LHCN-M2 (cell line): ENCODE data around the gene RBM41. TPM values are rescaled to one million over a fixed set of nuclear protein-coding genes. Genes with fewer than 3 reads are reported as not detected.
"Not testable (repeated sequence)": the region's sequence is repeated elsewhere in the genome, so short reads cannot be mapped to it uniquely, and the experiment has no call there.

ENCODE experiments used
- DNase-seq: peaks from one replicate; pipeline ENCODE4 v3.0.0-alpha.2; 2012; ENCODE audit warnings: low read depth
- polyA plus RNA-seq: library from polyadenylated mRNA; unstranded; fragments of >200 nt; gene quantifications from one replicate; pipeline ENCODE4 v1.2.1, GENCODE V29; 2012; ENCODE audit warnings: missing spikeins
- total RNA-seq: library from RNA; depleted of rRNA; stranded (reverse); fragments of >200 nt; gene quantifications from 2 replicates; pipeline ENCODE4 v1.2.3, GENCODE V29; 2014; rRNA removed

RBM41 gene
- total RNA-seq: 9.4 and 9.9 TPM in 2 replicates
- polyA plus RNA-seq: 2.8 TPM

DNA sequence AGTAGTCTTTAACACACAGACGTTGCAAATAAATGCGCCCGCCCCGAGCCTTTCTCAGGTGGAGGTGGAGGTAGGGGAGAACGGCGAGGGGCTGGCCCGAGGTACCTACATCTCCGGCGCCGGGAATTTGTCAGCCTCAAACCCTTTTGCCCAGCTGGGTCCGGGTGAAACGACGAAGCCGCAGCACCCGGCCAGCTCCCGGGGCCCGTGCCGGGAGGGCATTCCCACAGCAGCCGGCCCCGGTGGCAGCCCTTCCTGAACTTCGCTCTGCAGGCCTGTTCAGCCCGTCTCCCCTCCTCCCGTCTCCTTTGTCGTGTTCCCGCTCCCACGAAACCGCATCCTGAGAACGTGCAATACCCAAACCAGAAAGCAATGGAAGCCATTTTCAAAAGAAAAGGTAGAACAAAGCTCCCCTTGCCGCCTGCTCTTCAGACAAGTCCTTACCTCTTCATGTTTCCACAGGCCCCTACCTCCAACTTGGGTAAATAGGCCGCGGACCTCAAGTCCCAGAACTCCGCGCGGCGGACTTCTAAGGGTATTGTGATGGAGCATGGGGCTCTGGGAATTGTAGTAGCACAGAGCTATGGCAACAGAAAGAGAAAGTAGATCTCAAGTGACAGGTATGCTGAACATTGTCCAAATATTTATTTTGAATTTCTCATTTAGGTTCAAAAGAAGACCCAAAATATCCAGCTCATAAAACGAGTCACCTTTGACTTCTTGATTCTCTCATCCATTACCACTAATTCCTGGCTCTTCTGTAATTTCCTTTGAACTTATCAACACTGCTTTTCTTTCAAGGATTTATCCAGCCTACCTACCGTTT lies at the start of gene RBM41:
TSS of gene RBM41 (minus strand) at position 501 of the 826 bp plus-strand sequence. CDS start at position 452, 49 bp downstream.
- peak; percentile 70 for DNase-seq

DNA sequence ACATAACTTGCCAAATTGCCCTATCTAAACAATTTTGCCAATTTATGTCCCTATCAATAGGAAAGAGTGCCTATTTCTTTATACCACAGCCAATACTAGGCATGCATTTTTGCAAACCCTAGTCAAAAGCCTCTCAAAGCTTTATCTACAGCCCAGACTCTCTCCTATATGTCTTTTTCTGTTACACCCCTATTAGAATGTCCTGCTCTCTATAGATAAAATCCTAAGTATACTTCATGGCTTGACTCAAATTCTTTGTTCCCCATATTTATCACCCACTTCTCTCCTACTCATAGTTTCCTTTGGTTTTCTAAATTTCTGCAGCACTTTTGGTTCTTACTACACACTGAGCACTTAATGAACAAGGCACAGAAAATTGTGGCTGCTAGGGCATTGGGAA lies 49.6 kb upstream of the RBM41 start:
- DNase-seq: no peak

DNA sequence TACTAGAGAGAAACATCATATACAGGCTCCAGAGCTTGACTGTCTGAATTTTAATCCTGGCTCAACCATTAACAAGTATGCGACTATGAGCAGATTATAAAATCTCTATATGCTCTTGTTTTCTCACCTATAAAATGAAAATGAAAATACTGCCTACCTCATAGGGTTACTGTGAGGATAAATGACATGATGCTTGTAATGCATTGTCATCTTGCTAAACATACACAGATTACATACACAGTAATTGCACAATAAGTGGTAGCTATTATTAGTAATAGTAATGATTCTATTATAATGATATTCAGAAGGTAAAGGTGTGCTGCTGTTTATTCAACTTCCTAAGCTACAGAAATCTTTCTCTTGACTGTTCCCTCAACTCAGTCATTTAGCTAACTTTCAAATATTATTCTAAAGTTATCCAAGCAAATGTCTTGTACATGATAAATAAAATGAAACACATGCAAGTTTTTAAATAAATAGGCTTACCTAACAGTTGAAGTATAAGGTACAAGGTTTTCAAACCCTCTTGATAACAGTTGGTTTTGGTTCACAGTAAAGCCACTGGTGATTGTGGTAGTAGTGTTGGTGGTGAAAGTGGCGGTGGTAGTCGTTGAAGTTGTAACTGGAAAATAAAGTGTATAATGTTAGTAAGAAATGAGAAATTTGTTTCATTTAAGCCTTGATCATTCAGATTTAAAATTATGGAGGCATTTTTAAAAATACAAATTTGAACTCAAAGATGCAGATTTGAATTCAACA lies 48.7 kb upstream of the RBM41 start:
- no peak for DNase-seq

DNA sequence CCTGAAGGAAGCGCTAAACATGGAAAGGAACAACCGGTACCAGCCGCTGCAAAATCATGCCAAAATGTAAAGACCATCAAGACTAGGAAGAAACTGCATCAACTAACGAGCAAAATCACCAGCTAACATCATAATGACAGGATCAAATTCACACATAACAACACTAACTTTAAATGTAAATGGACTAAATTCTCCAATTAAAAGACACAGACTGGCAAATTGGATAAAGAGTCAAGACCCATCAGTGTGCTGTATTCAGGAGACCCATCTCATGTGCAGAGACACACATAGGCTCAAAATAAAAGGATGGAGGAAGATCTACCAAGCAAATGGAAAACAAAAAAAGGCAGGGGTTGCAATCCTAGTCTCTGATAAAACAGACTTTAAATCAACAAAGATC lies 39.0 kb upstream of the RBM41 start:
- not testable (repeated sequence) for DNase-seq

DNA sequence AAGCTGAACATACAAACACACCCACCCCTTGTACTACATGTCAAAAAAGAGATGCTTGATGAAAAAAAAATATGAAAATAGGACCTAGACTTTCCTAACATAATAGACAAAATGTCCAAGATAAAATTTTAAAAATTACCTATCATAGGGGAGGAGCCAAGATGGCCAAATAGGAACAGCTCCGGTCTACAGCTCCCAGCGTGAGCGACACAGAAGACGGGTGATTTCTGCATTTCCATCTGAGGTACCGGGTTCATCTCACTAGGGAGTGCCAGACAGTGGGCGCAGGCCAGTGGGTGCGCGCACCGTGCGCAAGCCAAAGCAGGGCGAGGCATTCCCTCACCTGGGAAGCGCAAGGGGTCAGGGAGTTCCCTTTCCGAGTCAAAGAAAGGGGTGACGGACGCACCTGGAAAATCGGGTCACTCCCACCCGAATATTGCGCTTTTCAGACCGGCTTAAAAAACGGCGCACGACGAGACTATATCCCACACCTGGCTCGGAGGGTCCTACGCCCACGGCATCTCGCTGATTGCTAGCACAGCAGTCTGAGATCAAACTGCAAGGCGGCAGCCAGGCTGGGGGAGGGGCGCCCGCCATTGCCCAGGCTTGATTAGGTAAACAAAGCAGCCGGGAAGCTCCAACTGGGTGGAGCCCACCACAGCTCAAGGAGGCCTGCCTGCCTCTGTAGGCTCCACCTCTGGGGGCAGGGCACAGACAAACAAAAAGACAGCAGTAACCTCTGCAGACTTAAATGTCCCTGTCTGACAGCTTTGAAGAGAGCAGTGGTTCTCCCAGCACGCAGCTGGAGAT lies 37.2 kb upstream of the RBM41 start:
- DNase-seq: not testable (repeated sequence)

DNA sequence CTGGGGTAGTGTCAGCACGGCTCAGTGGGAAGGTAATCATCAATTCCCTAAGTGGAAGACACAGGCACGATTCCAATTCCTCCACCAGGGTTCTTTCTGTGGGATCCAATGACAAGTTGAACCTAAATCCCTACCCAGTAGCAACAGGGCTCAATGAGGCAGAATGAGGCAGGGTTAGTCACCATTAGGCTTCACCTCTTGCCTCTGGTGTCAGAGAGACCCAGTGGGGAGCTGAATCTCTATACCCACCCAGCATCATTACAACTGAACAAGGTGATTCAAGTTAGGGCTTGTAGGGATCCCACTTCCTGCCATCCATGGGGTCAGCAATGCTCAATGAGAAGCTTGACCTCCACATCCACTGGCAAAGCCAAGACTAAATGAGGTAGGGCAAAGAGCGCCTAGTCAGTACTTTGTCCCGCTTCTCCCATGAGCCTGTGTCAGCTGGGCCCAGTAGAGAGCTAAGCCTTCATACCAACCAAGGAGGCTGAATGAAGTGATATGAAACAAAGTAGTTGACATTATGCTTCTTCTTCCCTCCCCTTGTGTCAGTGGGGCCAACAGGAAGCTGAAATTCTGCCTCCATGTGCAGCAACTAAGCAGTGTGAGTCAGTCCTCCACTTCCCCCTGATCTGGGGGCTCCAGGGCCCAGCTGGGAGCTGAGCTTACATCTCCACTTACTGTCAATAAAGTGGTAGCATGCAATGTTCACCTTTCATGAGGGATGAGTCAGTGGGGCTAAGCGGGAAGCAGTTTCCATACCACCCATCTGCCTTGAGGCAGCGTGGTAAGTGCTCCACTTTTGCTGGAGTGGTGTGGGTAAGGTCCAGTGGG lies 36.4 kb upstream of the RBM41 start:
- peak; percentile 7 for DNase-seq

DNA sequence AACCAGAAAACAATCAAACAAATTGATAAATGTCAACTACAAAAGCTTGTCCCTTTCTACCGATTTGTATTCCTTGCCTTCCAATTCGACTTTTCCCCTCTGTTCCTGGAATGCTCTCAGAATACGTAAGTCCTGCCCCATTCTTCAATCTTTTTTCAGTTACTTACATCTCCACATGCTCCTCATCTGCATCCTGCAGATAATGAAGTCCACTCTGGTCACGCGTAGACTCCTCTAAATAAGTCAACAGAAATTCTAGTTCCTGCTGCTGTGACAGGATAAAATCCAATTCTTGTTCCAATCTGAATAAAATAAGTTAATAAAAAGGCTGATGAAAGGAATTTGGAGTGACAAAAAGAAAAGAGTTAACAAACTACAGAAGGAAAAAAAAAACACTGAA lies 34.4 kb upstream of the RBM41 start:
- DNase-seq: no peak

DNA sequence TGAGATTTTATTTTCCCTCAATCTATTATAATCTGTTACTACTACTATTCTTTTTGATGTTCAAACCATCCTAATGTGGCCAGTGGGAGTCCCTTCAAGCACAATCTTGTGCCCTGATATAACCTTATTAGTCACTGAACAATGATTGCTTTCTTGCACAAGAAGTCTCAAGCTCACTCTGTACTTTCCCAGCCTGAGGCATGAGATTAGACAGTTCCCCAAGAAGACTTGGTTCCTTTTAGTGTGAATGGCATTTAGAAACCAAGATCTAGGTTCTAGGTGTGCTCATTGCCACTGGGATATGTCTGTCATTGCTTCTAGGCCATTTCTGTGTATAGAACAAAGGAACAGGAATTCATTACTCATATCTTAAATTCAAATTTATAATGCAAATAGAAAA lies 28.0 kb upstream of the RBM41 start:
- peak; percentile 30 for DNase-seq

DNA sequence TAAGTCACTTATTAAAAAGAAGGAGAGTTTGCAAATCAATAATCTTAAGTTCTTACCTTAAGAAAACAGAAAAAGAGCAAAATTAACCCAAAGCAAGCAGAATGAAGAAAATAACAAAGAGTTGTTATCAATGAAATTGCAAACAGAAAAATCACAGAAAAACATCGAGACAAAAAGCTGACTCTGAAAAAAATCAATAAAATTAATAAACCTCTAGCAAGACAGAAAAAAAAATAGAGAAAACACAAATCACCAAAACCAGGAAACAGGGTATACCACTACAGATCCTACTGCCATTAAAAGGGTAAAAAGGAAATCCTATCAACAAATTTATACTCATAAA lies 17.3 kb upstream of the RBM41 start:
- no peak for DNase-seq

DNA sequence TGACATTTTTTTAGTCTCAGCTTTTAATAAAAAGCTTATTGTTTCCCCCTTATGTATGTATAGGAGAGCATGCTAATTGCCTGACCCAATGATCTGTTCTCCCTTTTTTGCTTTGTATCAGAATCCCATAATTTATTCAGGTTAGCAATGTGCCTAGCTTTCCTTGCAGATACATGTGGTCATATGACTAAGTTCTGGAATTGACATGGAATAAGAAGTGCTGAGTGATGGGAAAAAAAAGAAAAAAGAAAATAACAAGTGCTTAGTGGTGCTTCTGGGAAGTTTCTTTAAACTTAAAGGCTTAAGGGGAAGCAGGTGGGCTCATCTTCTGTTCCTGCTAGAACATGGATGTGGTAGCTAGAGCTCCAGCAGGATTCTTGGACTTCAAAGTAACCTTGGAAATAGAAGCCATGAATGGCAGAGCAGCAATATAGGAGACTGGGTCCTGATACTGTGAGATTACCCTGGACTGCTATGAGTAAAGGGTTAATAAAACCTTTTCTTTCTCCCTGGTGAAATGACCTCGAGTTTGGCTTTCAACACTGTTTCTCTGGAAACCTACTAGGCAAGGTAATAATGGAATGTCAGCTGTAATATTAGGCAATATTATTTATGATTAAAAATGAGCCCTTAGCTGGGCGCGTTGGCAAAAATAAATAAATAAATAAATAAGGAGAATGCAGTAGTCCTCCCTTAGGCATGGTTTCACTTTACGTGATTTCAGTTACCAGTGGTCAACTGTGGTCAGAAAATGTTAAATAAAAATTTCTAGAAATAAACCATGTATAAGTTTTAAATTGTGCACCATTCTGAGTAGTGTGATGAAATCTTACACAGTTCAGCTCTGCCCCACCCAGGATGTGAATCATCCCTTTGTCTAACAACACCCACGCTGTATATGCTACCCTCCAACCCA lies 16.7 kb upstream of the RBM41 start:
- peak; percentile 30 for DNase-seq

DNA sequence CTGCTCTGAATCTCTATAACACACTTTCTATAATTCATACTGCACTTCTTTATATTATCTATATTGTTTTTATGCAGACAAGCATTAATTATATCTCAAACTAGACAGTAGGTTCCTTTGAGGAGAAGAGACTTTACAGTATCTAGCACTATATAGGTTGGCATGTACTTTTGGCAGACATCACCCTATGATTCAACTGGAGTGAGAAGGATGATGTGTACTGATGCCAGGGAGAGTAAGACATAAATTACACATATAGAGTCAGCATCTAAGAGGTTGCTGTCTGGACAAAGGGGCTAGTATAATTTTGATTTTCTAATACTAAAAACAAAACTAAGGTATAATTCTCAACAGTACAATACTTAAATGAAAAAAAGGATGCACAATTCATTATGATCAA lies 5.1 kb upstream of the RBM41 start:
- DNase-seq: no peak

DNA sequence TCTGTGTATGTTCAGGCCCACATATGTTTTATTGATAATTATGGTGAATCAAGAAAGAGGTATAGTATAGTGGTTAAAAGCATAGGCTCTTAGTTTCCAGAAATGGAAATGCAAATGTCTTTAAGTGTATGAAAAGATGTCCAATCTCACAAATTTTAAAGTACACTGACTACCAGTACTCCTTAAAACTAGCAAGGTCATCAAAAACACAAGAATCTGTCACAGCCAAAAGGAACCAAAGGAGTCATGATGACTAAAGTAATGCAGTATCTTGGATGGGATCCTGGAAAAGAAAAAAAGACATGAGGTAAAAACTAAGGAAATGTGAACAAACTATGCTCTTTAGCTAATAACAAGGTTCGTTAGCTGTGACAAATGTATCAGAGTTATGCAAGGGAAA lies 661 bp upstream of the RBM41 start:
- no peak for DNase-seq

DNA sequence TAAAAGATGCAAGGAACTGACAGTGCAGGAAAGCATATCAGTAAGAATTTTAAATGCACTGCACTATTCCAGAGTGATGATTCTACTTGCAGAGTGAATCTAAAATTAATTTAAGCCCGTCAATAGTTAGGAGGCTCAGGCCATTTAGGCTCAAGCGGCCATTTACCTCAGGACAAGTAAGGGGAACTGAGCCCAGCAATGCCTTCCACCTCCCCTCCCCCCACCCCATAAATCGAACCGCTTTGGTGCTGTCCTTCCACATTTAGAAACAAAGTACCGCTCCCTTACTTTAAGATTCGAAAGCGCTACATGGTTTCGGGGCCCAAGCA lies 665 bp downstream of the RBM41 start:
- DNase-seq: no peak

DNA sequence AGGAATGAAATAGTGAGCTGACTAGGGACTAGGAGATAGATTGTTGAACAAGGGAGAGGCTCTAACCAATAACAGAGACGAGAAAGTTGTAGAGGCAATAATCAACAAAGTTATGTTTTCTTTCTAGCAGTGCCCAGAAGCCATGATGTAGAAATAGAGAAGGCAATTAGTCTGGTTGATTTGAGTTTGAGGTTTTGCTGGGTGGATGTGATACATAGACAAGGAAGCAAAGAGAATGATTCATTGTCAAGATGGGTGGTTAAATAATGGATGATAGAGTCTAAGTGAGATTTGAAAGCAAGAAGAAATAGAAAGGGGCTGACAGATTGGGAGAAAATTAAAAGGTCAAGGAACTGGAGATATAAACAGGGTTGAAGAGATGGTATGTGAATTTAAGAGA lies 11.2 kb downstream of the RBM41 start:
- DNase-seq: peak; percentile 0

DNA sequence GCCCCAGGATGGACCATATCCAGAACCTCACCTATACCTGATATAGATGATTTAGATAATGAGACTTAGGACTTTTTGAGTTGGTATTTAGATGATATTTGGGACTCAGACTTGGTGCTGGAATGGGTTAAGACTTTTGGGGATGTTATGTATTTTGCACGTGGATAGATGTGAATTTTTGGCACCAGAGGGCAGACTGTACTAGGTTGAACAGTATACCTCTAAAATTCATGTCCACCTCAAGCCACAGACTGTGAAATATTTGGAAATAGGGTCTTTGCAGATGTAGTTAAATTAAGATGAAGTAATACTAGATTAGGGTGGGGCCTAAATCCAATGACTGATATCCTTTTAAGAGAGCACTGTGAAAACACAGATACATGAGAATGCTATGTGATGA lies 15.6 kb downstream of the RBM41 start:
- DNase-seq: peak; percentile 0

DNA sequence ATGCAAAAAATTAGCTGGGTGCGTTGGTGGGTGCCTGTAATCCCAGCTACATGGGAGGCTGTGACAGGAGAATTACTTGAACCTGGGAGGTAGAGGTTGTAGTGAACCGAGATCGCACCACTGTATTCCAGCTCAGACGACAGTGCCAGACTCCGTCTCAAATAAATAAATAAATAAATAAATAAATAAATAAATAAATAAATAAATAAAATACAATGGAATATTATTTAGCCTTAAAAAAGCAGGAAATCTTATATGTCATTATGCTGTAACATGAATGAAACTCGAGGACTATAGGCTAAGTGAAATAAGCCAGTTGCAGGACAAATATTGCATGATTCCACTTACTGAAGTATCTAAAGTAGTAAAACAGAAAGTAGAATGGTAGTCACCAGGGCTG lies 42.5 kb downstream of the RBM41 start:
- no peak for DNase-seq

DNA sequence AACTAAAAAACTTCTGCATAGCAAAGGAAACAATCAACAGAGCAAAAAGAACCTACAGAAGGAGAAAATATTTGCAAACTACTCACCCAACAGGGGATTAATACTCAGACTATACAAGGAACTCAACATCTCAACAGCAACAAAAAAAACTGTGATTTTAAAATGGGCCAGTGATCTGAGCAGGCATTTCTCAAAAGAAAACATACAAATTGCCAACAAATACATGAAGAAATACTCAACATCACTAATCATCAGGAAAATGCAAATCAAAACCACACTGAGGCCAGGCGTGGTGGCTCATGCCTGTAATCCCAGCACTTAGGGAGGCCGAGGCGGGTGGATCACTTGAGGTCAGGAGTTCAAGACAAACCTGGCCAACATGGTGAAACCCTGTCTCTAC lies 60.9 kb downstream of the RBM41 start:
- DNase-seq: not testable (repeated sequence)

DNA sequence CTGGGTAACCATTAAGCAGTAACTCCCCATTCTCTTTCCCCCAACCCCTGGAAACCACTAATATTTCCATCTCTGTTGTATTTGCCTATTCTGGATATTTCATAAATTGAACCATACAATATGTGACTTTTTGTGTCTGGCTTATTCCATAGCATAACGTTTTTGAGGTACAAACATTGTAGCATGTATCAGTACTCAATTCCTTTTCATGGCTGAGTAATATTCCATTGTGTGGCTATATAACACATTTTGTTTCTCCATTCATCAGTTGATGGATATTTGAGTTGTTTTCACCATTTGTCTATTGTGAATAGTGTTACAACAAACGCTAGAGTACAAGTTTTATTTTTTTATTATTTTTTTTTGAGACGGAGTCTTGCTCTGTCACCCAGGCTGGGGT lies 63.6 kb downstream of the RBM41 start:
- DNase-seq: no peak

DNA sequence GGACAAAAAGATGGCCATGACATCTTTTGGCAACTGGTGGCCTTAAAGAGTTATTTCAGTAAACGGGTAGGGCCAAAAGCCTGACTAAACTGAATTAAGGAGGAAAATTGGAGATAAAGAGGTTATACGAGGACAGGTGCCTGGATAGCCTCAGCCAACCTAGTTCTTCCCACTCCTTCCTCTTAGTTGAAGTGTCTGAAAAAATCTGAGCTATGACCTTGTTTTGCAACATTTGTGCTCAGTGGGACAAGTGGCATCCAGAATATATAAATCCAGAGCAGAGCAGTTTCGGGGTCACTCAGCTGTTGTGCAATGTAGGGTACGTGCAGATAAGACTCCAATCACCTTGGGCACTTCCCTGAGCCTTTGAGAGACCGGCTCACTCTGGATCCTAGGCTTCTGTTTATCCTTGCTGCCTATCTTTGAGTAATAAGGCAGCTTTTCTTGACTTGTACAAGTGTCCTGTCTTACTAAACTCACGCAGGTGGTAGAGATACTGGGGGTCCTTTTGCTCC lies 68.4 kb downstream of the RBM41 start:
- no peak for DNase-seq

DNA sequence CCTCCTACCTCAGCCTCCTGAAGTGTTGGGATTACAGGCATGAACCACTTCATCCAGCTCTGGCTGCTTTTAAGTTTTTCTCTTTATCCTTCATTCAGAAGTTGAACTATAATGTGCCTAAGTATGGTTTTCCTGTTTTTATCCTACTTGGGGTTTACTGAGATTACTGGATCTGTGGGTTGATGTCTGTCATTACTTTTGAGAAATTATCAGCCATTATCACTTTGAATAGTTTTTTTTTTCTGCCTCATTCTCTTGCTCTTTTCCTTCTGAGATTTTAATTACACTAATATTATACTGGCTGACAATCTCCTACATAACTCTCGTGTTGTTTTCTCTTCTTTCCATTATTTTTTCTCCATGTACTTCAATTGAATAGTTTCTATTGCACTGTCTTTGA lies 71.0 kb downstream of the RBM41 start:
- DNase-seq: no peak
